ENCODE measurements around the gene SLC16A8.

Gene SLC16A8

DNA sequence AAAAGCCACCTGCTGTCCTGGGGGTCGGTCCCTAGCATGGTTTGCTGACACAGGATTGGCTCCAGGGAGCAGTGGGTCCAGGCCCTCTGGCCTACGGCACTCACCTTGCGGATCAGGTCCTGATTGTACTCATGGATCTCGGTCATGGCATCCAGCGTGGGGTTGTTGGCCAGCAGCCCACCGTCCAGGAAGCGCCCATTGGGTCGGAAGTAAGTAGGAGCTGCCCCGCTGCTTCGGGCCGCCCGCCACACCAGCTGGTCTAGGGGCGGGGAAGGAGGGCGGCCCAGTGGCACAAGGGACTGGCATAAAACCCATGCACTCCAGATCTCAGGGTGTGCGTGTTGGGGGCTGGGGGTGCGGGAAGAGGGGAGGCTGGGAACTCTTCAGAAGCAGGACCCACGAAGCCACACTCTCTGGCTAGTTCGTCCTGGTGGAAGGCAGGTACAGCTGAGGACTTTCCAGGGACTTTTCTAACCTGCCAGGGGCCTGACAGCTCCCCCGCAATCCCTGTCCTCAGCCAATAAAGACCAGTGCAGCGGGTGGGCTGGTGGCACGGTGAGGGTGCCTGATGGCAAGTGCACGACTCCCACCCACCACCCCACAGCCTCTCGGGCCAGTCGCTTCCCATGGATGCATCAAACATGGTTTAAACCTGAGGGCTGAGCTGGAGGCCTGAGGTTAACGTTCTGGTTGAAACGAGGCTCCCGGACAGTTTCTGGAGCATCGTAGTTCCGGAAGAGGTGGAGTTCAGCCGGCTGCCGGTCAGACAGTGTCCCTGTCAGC lies 31.6 kb upstream of the SLC16A8 start:
- CTCF ChIA-PET = interaction anchor here (0.9 to 5.9 kb wide), 25 partner anchors 9 to 238 kb away, joined by 3 to 87 read pairs (median 7); partner anchors contain the start of genes MAFF and TMEM184B
- no peak for DNase-seq (ENCODE audit: low read depth, low spot score)
- TF ChIP-seq, protein P1, sequence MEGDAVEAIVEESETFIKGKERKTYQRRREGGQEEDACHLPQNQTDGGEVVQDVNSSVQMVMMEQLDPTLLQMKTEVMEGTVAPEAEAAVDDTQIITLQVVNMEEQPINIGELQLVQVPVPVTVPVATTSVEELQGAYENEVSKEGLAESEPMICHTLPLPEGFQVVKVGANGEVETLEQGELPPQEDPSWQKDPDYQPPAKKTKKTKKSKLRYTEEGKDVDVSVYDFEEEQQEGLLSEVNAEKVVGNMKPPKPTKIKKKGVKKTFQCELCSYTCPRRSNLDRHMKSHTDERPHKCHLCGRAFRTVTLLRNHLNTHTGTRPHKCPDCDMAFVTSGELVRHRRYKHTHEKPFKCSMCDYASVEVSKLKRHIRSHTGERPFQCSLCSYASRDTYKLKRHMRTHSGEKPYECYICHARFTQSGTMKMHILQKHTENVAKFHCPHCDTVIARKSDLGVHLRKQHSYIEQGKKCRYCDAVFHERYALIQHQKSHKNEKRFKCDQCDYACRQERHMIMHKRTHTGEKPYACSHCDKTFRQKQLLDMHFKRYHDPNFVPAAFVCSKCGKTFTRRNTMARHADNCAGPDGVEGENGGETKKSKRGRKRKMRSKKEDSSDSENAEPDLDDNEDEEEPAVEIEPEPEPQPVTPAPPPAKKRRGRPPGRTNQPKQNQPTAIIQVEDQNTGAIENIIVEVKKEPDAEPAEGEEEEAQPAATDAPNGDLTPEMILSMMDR (IDR thresholded peaks at IDR 0.05; ENCODE audit: insufficient read depth, low read length, missing control alignments) = no peak
- no peak overlapping the region for H3K4me3 ChIP-seq (ENCODE audit: low read depth, low read length)
- POLR2A ChIA-PET = no interaction called here

DNA sequence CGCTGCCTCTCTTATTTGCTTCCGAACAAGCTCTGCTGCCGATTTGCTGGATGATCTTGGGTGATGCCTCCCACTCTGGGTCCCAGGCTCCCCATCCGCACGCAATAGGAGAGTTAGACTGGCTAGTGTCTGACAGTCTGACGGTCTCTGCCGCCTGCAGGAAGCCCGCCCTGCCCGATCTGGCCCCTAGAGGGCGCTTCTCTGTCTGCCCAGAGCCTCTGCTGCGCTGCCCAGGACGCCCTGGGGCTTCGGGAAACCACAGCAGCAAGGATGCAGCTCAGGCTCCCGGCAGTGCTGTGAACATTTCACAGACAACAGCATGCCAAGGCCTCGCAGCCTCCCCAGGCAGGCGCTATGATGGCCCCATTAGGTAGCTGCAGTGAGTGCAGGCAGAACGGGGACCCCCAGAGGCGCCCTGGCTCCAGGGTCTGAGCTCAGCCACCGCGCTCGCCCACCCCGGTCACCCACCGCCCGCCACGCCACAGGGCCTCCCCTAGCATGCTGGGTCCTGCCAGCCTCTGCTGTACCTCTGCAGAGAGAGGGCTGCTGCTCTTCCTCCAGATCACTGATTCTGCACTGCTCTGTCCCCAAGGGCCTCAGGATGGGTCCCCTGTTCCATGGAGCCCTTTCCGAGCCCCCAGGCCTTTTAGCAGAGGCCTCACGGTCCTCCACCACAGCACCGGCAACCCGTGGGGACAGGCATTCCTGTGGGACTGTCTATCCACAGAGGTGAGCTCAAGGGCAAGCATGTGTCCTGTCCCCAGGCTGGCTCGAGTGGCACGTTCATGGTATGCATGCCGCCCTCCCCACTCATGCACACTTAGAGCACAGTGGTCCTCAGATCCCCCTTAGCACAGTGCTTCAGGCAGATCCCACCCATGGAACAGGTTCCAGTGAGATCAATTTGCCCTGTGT lies 30.8 kb upstream of the SLC16A8 start:
- no peak overlapping the region for H3K4me3 ChIP-seq (ENCODE audit: low read depth, low read length)
- peak; percentile 23 for DNase-seq (ENCODE audit: low read depth, low spot score)
- TF ChIP-seq, protein P1 (IDR thresholded peaks at IDR 0.05; ENCODE audit: insufficient read depth, low read length, missing control alignments) = peak; percentile 98
- ChIA-PET CTCF (interaction anchor here (0.6 to 5.9 kb wide), 53 partner anchors 9 to 354 kb away, joined by 3 to 87 read pairs (median 5); partner anchors contain the start of genes MAFF and TMEM184B), POLR2A (interaction anchor here (0.8 kb wide), 1 partner anchor 104 kb away, joined by 3 read pairs; no protein-coding TSS in a partner anchor)

DNA sequence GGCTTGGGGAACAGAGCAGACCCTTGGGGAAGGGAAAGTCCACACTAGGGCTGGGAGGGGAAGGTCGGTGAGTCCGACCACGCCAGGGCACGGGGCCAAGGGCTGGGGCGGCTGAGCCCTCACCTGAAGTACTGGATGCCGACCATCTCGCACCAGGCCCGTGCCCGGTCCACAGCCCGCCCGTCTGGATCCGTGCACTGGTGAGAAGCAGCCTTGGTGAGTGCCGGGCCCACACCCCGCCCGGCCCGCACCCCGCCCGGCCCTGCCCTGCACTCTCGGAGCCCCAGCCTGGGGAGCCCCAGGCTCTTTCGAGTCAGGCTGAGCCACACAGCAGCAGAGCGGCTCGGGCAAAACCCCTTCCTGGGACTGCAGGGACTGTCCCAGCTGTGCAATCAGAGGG lies 28.4 kb upstream of the SLC16A8 start:
- CTCF ChIA-PET = interaction anchor here (0.7 to 5.9 kb wide), 7 partner anchors 11 to 379 kb away, joined by 3 to 87 read pairs (median 4); partner anchors contain the start of gene PLA2G6

DNA sequence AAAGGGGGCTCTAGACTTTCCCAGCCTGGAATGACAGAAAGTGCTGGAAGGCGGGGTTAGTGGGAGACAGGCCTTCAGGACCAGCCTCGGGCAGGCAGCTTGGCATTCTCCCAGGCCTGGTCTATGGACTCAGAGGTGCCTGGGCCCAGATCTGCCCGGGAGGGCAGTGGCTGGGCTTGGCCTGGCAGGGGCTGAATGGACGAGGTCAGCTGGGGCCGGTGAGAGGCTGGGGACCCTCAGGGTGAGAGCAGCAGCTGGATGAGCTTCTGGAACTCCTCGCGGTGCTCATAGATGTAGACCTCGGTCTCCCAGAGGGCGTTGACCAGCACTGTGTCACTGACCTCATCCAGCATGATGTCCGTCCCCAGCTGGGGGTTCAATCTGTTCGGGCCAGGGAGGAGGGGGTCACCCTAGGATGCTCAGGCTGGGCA lies 28.0 kb upstream of the SLC16A8 start:
- DNase-seq (ENCODE audit: low read depth, low spot score) = no peak
- H3K4me3 ChIP-seq (ENCODE audit: low read depth, low read length) = no peak overlapping the region
- CTCF ChIA-PET = interaction anchor here (0.7 to 5.9 kb wide), 6 partner anchors 11 to 380 kb away, joined by 3 to 87 read pairs (median 4); partner anchors contain the start of gene PLA2G6
- POLR2A ChIA-PET = no interaction called here
- TF ChIP-seq, protein P1 (IDR thresholded peaks at IDR 0.05; ENCODE audit: insufficient read depth, low read length, missing control alignments) = no peak

More for the DNA sequence above, 28.4 kb upstream of the SLC16A8 start:
- TF ChIP-seq, protein P1 (IDR thresholded peaks at IDR 0.05; ENCODE audit: insufficient read depth, low read length, missing control alignments) = no peak
- POLR2A ChIA-PET = no interaction called here
- H3K4me3 ChIP-seq (ENCODE audit: low read depth, low read length) = no peak overlapping the region
- DNase-seq (ENCODE audit: low read depth, low spot score) = no peak

DNA sequence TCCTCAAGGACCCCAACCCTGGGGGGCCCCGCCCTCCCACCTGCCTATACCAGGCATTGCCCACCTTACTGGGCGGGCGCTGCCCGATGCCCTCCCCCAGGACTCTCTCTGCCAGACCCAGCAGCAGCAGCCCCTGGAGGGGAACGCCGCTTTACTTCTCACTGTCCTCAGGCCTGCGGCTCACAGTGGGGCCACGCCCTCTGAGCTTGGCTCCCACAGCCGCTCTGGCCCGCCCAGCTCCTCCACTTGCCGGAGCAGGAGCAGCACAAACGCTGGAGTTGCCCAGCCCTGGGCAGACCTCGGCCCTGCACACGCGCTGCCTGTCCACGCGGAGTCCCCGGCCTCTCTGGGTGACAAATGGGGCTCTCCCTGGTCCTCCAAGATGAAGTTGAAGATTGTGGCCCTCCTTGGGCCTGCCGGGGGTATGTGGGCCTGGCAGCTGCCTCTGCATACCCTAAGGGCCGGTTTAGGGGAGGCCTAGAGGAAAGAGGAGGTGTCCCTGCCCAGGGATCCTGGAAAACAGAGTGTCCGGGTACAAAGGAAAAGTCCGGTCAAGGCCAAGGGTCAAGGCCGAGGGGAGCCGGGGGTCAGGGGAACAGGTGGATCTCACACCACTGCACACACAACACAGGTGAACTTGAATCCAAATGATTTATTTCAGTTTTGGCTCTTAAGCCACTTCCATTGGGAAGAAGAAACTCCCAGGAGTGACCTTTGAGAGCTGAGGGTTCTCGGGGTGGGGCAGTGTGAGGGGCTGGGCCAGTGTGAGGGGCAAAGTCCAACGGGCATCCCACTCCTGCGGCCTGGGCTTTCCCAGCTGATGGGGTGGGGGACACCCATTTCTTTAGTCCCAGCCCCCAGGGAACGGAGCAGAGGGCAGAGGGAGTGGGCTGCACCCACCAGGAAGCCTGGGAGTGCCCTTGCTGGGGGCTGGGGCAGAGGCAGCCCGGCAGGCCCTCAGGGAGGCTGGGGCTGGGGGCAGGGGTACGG lies 27.2 kb upstream of the SLC16A8 start:
- DNase-seq (ENCODE audit: low read depth, low spot score) = no peak
- CTCF ChIA-PET = interaction anchor here (0.9 to 5.9 kb wide), 5 partner anchors 10 to 242 kb away, joined by 3 to 87 read pairs (median 4); partner anchors contain the start of gene PLA2G6
- TF ChIP-seq, protein P1 (IDR thresholded peaks at IDR 0.05; ENCODE audit: insufficient read depth, low read length, missing control alignments) = no peak
- no peak overlapping the region for H3K4me3 ChIP-seq (ENCODE audit: low read depth, low read length)
- POLR2A ChIA-PET = no interaction called here
